Prostate gland (tissue), 2 donors: Measurements from ENCODE around the gene CPLX1.

Experiments
- POLR2AphosphoS5 ChIP-seq: sonication (generic); formaldehyde crosslinking; IDR thresholded peaks from one replicate; pipeline ENCODE4 v1.6.1; 2017; ENCODE audit warnings: antibody characterized with exemption
- TF ChIP-seq, protein P1 (sequence below), 4 experiments: fragments of 200-600 bp in 2 of 4; fragments of 450-650 bp in 2 of 4; sonication (generic) in 2 of 4; IDR thresholded peaks; 1 replicate in 3 of 4; 2 replicates in 1 of 4; pipeline ENCODE4 v1.5.1; 2016 to 2019; ENCODE audit warnings: antibody characterized with exemption in 4 of 4, mild to moderate bottlenecking in 2 of 4, moderate library complexity in 2 of 4

DNA sequence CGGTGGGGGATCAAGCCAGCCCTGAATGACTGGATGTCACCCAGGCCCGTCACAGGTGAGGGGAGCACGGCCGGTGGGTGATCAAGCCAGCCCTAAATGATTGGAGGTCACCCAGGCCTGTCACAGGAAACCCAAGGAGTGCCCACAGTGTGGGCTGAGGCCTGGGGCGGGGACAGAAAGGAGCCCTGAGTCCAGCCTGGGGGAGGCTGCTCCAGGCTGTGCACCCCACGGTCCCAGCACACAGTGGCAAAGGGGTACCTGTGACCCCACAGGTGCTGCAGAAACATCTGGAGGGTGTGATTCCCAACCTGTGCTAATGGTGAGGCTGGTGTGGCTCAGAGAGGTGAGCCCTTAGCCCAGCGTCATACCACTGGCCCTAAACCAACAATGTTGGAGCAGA, 6.2 kb upstream of the CPLX1 start:
- TF ChIP-seq, protein P1, sequence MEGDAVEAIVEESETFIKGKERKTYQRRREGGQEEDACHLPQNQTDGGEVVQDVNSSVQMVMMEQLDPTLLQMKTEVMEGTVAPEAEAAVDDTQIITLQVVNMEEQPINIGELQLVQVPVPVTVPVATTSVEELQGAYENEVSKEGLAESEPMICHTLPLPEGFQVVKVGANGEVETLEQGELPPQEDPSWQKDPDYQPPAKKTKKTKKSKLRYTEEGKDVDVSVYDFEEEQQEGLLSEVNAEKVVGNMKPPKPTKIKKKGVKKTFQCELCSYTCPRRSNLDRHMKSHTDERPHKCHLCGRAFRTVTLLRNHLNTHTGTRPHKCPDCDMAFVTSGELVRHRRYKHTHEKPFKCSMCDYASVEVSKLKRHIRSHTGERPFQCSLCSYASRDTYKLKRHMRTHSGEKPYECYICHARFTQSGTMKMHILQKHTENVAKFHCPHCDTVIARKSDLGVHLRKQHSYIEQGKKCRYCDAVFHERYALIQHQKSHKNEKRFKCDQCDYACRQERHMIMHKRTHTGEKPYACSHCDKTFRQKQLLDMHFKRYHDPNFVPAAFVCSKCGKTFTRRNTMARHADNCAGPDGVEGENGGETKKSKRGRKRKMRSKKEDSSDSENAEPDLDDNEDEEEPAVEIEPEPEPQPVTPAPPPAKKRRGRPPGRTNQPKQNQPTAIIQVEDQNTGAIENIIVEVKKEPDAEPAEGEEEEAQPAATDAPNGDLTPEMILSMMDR (IDR thresholded peaks at IDR 0.05), result no peak
- no peak for TF ChIP-seq POLR2AphosphoS5
